GM21390 (cell line): ENCODE results near the gene RAP2B.
A peak's percentile ranks its signal among the peaks of the same experiment; 100 is the strongest.
"Not testable (repeated sequence)": the region's sequence is repeated elsewhere in the genome, so short reads cannot be mapped to it uniquely, and the experiment has no call there.

Source experiments
- ATAC-seq: cut with Tn5 transposase; IDR thresholded peaks from one replicate; pipeline ENCODE4 v1.9.1; 2021; ENCODE audit not compliant: unreplicated experiment

RAP2B gene

GRCh38 chr3:153161714-153162512 is at the start of gene RAP2B:
Gene RAP2B (plus strand): TSS chr3:153162226. CDS start chr3:153162694, 468 bp downstream.
- ATAC-seq = peak; percentile 47

DNA sequence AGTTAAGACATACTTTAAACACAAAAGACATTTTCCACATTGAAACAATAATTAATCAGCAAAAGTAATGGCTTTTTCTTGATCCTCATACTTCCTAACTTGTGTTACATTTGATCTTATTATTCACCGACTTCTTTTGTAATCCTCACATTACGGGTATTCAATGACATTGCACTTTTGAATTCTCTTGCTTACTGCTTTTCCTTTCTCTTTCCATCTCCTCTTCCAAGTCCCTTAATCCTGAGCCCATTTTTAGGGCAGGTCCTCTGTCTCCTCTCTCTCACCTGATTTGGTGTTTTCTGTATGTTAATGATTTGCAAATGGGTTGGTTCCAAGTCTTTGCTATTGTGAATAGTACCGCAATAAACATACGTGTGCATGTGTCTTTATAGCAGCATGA is 48.5 kb upstream of the RAP2B start:
- ATAC-seq = no peak

GRCh38 chr3:153114270-153114669 is 47.8 kb upstream of the RAP2B start:
- ATAC-seq = not testable (repeated sequence)

GRCh38 chr3:153115326-153115725 is 46.7 kb upstream of the RAP2B start:
- ATAC-seq = no peak

DNA sequence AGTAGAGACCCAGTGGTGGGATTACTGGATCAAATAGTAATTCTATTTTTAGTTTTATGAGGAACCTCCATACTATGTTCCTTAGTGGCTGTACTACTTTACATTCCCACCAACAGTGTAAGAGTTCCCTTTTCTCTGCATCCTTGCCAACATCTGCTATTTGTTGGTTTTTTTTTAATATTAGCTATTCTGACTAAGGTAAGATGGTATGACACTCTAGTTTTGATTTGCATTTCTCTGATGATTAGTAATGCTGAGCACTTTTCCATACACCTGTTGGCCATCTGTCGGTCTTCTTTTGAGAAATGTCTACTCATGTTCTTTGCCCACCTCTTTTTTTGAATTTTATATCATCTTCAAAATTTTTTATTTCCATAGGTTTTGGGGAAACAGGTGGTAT is 34.2 kb upstream of the RAP2B start:
- ATAC-seq = no peak

DNA sequence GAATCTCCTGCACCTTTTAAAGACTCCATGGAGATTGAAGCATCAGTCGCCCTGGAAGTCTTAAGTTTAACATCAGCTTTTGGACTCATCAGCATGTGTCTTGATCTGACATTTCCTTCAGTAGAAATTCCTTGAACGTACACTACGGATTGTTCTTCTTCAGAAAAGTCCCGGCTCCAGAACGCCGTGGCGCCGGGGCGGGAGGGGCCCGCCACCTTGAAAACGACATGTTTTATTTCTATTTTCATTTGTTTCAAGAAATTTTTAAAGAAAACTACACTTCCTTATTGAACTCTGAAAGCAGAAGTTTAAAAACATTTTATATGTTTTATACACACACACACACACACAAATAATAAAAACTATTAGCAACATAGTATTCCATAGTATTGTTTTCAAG is 32.6 kb upstream of the RAP2B start:
- no peak for ATAC-seq

DNA sequence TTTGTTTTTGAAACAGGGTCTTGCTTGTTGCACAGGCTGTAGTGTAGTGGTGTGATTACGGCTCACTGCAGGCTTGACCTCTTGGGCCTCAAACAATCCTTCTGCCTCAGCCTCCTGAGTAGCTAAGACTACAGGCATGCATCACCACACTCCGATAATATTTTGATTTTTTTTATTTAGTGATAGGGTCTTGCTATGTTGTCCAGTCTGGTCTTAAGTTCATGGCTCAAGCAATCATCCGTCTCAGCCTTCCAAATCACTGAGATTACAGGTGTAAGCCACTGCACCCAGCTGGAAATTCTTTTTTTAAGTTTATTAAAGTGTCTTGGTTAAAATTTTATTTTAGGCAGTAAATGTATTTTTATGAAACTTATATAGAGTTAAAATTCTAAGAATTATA is 32.2 kb upstream of the RAP2B start:
- ATAC-seq = no peak

GRCh38 chr3:153130312-153130977 is 31.6 kb upstream of the RAP2B start:
- ATAC-seq = peak; percentile 96

GRCh38 chr3:153137626-153138025 is 24.4 kb upstream of the RAP2B start:
- ATAC-seq = peak; percentile 49

DNA sequence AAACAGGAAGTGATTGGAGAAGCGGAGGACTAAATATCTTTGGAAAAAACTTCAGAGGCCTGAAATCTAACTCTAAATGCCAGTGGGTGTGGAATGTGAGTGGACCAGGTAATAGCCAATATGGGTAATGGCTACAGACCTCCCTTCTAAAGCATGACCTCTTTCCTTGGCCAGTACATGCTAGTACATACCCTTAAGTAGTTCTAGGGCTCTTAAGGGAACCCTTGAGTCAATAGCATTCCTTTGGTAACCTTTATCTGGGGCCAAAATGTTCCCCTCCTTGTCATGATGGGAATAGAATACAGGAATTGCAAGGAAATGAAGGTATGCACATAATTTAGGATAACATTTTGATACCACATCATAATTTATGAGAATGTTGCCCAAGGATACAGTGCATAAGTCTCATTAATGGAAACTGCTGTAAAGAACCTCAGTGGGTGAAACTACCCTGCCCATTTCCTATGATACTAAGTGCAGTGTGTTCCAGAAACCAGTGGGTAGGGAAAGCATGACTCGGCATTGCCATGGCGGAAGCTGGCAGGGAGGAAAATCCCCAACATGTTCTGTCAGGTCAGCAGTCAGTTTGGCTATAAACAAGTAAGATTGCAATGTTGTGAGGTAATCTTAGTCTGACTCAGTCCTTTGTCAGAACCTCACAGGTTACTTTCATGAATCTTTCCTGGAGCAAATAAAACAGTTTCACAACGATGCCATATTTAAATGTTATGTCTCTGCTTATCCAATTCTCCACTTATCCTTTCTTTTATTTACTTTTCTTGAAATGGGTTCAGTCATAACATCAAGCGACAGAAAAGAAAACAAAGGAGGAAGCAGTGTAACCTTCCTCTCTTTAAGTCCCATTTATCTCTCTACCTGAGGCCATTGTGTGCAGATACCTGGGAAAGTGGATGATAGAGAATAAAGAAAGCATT is 23.5 kb upstream of the RAP2B start:
- peak; percentile 73 for ATAC-seq

DNA sequence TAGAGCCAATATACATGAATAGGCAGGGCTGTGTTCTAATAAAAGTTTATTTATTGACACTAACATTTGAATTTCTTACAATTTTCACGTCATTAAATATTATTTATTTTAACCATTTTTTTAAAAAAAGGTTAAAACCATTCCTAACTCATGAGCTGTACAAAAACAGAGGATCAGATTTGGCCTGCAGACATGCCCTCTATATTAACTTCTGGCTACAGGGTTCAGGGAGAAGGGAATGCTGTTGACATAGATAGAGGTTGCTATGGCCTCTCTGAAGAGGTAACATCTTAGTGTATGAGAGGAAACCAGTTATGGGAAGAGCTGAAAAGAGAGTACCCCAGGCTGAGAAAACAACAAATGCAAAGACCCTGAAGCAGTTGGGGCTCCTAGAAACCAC is 19.1 kb upstream of the RAP2B start:
- ATAC-seq = no peak

DNA sequence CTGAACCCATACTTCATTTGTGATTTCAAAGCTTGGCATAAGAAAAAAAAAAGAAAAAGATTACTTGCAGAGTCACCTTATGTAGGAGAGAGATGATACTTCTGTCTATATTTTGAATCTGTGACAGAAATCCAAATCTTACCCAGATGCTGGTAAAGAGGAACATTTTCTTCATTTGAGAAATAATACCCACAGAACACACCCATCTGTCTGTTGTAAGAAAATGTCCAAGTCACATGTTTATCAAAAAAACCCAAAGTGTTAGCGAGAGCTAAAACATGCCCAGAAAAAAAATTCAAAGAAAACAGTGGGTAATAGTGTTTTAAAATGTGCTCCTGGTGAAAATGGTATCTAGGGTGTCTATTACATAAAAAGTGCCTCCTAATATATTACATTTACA is 18.0 kb upstream of the RAP2B start:
- ATAC-seq = no peak

DNA sequence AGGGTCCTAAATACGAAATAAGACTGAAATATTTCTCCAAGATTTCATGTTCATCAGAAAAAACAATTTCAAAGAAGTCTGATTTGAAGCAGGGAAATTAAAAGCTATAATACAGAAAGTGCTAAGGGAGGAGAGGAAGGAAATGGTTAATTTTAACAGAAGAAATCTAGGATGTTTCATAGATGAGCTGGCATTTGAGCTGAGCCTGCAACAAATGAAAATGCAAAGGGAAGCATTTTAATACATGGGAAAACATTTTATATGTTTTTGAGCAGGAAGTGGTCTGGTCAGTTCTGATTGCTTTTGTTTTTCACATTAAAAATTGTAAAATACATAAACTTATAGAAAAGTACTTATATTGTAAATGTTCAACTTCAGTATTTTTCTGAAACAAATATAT is 17.2 kb upstream of the RAP2B start:
- no peak for ATAC-seq

- no peak for ATAC-seq
Observed at GRCh38 chr3:153145454-153145853, 16.6 kb upstream of the RAP2B start.

DNA sequence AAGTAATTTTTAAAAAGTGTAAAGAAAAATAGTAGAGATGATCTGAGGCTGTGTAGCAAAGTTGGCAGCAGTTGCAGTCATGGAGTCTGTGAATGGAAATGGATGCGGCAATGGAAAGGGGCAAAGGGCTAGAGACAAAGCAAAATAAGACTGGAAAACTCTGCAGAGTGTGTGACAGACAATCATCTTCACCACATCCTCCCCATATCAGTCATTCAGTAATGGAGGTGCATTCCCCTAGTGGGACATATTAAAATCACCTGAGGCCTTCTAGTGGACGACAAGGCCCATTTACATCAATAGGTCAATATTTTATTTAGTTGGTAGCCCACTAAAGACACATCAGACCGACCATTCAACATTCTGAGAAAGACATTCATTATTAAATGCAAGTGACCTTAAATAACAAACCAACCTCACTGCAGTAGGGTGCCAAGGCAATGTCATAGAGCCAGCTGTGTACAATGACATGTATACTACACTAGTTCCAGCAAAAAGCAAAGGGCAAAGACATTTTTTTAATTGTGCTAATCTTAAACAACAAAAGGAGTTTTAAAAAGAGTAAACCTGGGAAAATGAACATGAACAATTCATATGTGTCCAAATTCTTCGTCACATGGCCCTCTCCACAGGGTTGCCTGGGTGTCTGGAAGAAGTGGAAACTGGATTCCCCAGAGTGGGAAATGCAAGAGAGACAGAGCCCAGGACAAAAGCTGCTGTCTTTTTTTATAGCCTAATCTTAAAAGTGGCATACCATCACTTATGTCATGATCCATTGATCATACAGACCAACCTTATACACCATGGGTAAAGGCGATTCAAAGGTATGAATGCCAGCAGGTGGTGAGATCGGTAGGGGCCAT is 15.6 kb upstream of the RAP2B start:
- ATAC-seq = no peak

DNA sequence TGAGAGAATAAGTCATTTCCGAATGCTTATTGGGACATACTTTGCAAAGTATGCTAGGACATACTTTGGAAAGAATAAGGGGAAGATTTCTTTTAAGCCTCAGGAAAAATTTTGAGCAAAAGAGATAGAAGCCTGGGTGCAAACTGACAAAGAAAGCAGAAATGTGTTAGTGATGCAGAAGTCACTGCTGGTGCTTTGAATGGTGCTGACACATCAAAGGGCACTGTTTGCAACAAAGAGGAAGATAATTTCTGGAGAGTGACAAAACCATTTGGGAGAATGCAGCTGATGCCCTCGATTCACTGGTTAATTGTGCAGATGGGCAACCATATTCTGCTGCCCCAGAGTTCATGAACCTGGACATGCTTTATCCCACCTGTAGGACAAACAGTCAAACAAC is 11.0 kb upstream of the RAP2B start:
- ATAC-seq = no peak

- ATAC-seq = not testable (repeated sequence)
Observed at GRCh38 chr3:153155786-153156185, 6.2 kb upstream of the RAP2B start.

DNA sequence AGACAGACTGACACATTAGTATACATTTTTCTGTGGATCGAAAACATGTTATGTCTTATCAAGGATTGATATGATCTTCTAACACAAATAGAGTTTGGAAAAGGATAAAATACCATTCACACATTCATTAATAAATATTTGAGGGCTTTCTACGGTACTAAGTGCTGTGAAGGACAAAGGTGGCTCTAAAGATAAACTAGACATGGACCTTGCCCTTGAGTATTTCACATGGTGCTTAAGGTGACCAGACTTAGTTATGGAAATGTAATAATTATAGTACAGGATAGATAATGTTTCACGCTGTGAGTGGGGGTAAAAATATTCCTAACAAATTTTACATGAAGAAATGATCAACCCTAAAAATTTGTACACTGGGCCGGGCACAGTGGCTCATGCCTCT is 3.8 kb upstream of the RAP2B start:
- ATAC-seq = no peak

DNA sequence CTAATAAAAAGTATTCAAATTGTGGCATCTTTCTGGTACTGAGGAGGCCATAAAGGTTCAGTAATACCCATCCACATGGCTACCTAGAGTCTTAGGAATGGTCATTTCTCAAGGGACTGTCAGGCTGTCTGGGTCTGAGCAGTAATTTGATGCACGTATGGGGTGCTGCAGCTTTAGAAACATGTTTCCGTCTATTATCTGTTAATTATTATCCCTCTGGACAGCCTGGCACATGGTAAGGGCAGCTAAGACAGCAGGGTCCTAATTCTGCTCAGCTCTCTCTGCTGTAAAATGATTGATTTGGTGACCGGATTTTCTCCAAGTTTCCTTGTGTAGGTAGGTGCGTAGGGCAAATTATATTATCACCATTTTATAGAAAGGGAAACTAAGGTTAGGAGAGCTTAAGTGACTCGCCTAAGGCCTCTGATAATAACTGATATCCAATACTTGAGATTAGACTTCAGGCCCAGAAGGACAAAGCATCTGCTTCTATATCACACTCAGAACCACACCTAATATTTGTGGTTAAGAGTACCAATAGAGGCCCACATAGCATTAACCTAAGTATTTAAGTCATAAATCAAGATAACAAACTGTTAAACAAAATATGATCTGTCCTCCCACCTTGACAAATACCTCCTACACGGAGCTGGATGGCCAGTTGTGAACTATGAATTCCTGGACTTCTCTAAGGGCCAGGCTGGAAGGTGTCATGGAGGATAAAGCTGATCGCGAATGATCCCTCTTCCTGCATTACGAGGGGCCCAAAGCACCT is 2.9 kb upstream of the RAP2B start:
- no peak for ATAC-seq
